HepG2 (cell line): ENCODE measurements around the gene DAD1. TPM values are rescaled to one million over a fixed set of nuclear protein-coding genes. Genes with fewer than 3 reads are reported as not detected.

Experiments used
- ATAC-seq: fragments of 200-7000 bp; cut with Tn5 transposase; 3 replicates; pipeline ENCODE4 v1.9.1; 2020; ENCODE audit warnings: mild to moderate bottlenecking, moderate library complexity
- BruUV-seq: library from RNA; stranded (reverse); fragments of 400-500 nt; replicated peaks from 2 replicates; lab custom pipeline; 2021; lab: Mats Ljungman, UMichigan
- CTCF ChIA-PET: fragments of 300-600 bp; formaldehyde crosslinking; extraction: SDS; loops from one replicate; lab custom pipeline; 2021; ENCODE audit warnings: low total read pairs, inconsistent platforms, low intra/inter-chr PET ratio; lab: Yijun Ruan, JAX
- POLR2A ChIA-PET: fragments of 350-600 bp; sonication (Branson Sonifier 250); formaldehyde crosslinking; loops from one replicate; lab custom pipeline; 2020; ENCODE audit warnings: antibody characterized with exemption, inconsistent platforms; lab: Yijun Ruan, JAX
- DNase-seq: peaks from one replicate; pipeline ENCODE4 v3.0.0-alpha.2; 2015; ENCODE audit warnings: low spot score
- FAIRE-seq: peaks from 3 replicates; lab custom pipeline; 2011; peaks lifted over from hg19 to GRCh38; lab: Jason Lieb, UNC
- H2AFZ ChIP-seq: one replicate; pipeline ENCODE4 v1.6.1; 2011; ENCODE audit warnings: low read length, inconsistent platforms
- H3K27ac ChIP-seq: fragments of 300-600 bp; 3 replicates; pipeline ENCODE4 v1.8.0; 2011; ENCODE audit warnings: mixed run types, mild to moderate bottlenecking, mixed read lengths, low read length, inconsistent platforms; ENCODE audit not compliant: insufficient read depth; ENCODE audit errors: extremely low read length
- H3K27me3 ChIP-seq, 2 experiments: fragments of 200-600 bp in 1 of 2; 2 replicates in 1 of 2; 3 replicates in 1 of 2; pipeline versions ENCODE4 v1.6.0 to v1.8.0; 2011; ENCODE audit warnings: low read length in 2 of 2, mild to moderate bottlenecking in 2 of 2, moderate library complexity in 2 of 2, inconsistent platforms in 1 of 2; ENCODE audit not compliant: insufficient read depth in 2 of 2, control insufficient read depth in 1 of 2
- H3K36me3 ChIP-seq, 2 experiments: fragments of 200-600 bp in 1 of 2; replicated peaks in 1 of 2; 2 replicates in 1 of 2; 3 replicates in 1 of 2; pipeline versions ENCODE4 v1.5.1 to v1.8.0; 2011; ENCODE audit warnings: low read length in 2 of 2, inconsistent platforms in 1 of 2; ENCODE audit not compliant: insufficient read depth in 2 of 2, control insufficient read depth in 1 of 2
- H3K4me1 ChIP-seq: 2 replicates; pipeline ENCODE4 v1.5.1; 2012; ENCODE audit warnings: low read length, inconsistent platforms; ENCODE audit not compliant: insufficient read depth
- H3K4me2 ChIP-seq: 2 replicates; pipeline ENCODE4 v1.6.0; 2011; ENCODE audit warnings: low read depth, low read length, inconsistent platforms
- H3K4me3 ChIP-seq, 3 experiments: fragments of 200-600 bp in 1 of 3; sonication (generic), shearing (Covaris generic) in 1 of 3; replicated peaks in 1 of 3; 2 replicates each; pipeline ENCODE4 v1.5.1; 2011 to 2016; ENCODE audit warnings: low read length in 3 of 3, inconsistent platforms in 2 of 3, low read depth in 2 of 3, mild to moderate bottlenecking in 2 of 3, control low read depth in 1 of 3, mixed read lengths in 1 of 3; ENCODE audit not compliant: insufficient read depth in 1 of 3
- H3K79me2 ChIP-seq: one replicate; pipeline ENCODE4 v1.6.1; 2011; ENCODE audit warnings: low read length, inconsistent platforms; ENCODE audit not compliant: insufficient read depth
- H3K9ac ChIP-seq: 2 replicates; pipeline ENCODE4 v1.6.0; 2011; ENCODE audit warnings: mild to moderate bottlenecking, low read depth, low read length, inconsistent platforms; ENCODE audit not compliant: insufficient read depth
- H3K9me3 ChIP-seq: 2 replicates; pipeline ENCODE4 v1.5.1; 2012; ENCODE audit warnings: mild to moderate bottlenecking, low read length
- H4K20me1 ChIP-seq: 2 replicates; pipeline ENCODE4 v1.6.0; 2011; ENCODE audit warnings: inconsistent platforms, mild to moderate bottlenecking, low read length, moderate library complexity; ENCODE audit not compliant: insufficient read depth
- ELF3 ChIP-seq: IDR thresholded peaks from 2 replicates; pipeline ENCODE4 v1.6.1; 2016; ENCODE audit warnings: missing genetic modification reagents, missing compliant biosample characterization
- EP300 ChIP-seq, 3 experiments: sonication (generic) in 1 of 3; formaldehyde crosslinking in 1 of 3; IDR thresholded peaks; 2 replicates each; pipeline versions ENCODE4 v1.5.1 to v1.6.1; 2011 to 2020; ENCODE audit warnings: low read depth in 2 of 3, low read length in 2 of 3, borderline replicate concordance in 1 of 3, improper control_type of control experiment in 1 of 3, mild to moderate bottlenecking in 1 of 3, missing genetic modification reagents in 1 of 3, moderate library complexity in 1 of 3
- FLYWCH1 ChIP-seq: sonication (generic); formaldehyde crosslinking; IDR thresholded peaks from 2 replicates; pipeline ENCODE4 v1.8.1; 2023; ENCODE audit warnings: mild to moderate bottlenecking, missing genetic modification reagents
- FOSL2 ChIP-seq: sonication (generic); formaldehyde crosslinking; IDR thresholded peaks from 2 replicates; pipeline ENCODE4 v1.4.0; 2020; ENCODE audit warnings: missing genetic modification reagents
- FOXA1 ChIP-seq, 2 experiments: fragments of 450-650 bp in 1 of 2; sonication (generic) in 1 of 2; formaldehyde crosslinking in 1 of 2; IDR thresholded peaks; 2 replicates each; pipeline versions ENCODE4 v1.4.0 to v1.6.1; 2016 to 2020; ENCODE audit warnings: missing genetic modification reagents in 1 of 2
- PAF1 ChIP-seq: IDR thresholded peaks from 2 replicates; pipeline ENCODE4 v1.6.1; 2016; ENCODE audit warnings: missing genetic modification reagents, missing compliant biosample characterization
- POLR2G ChIP-seq: fragments of 200-400 bp; formaldehyde crosslinking; IDR thresholded peaks from 2 replicates; pipeline ENCODE4 v1.6.1; 2018; ENCODE audit warnings: mild to moderate bottlenecking, low read depth, low read length, moderate library complexity
- RBFOX2 ChIP-seq: fragments of 200-400 bp; formaldehyde crosslinking; IDR thresholded peaks from 2 replicates; pipeline ENCODE4 v1.6.1; 2017; ENCODE audit warnings: low read depth, mild to moderate bottlenecking, low read length
- SMARCC2 ChIP-seq: fragments of 450-650 bp; IDR thresholded peaks from 2 replicates; pipeline ENCODE4 v1.6.1; 2017; ENCODE audit warnings: antibody characterized with exemption, mild to moderate bottlenecking
- SOX13 ChIP-seq, 3 experiments: fragments of 450-650 bp in 1 of 3; sonication (generic) in 1 of 3; formaldehyde crosslinking in 1 of 3; IDR thresholded peaks in 2 of 3; conservative IDR thresholded peaks in 1 of 3; 2 replicates each; pipeline versions ENCODE4 v1.5.0 to v1.6.1; 2016 to 2020; ENCODE audit warnings: antibody characterized with exemption in 1 of 3, mild to moderate bottlenecking in 1 of 3, missing compliant biosample characterization in 1 of 3, missing genetic modification reagents in 1 of 3, moderate library complexity in 1 of 3
- SOX6 ChIP-seq, 2 experiments: fragments of 450-650 bp in 1 of 2; sonication (generic) in 1 of 2; formaldehyde crosslinking in 1 of 2; IDR thresholded peaks; 2 replicates each; pipeline versions ENCODE4 v1.4.0 to v1.6.1; 2017 to 2020; ENCODE audit warnings: antibody characterized with exemption in 1 of 2, mild to moderate bottlenecking in 1 of 2, missing genetic modification reagents in 1 of 2
- TEAD3 ChIP-seq: optimal IDR thresholded peaks from 2 replicates; pipeline ENCODE3; 2016; ENCODE audit warnings: borderline replicate concordance
- ZNF282 ChIP-seq: fragments of 450-650 bp; IDR thresholded peaks from 2 replicates; pipeline ENCODE4 v1.6.1; 2018; ENCODE audit not compliant: partially characterized antibody
- ZSCAN29 ChIP-seq: sonication (generic); formaldehyde crosslinking; conservative IDR thresholded peaks from 2 replicates; pipeline ENCODE4 v1.4.0; 2020; ENCODE audit warnings: mild to moderate bottlenecking, missing genetic modification reagents
- in situ Hi-C: cut with HindIII; loops from 2 replicates; pipeline ENCODE4 v1.10.0; 2017; ENCODE audit warnings: low pct_unique_long_range_greater_than_20kb; ENCODE audit not compliant: extremely low pct_ligation_motif_present
- intact Hi-C: fragments of 100-400 bp; cut with micrococcal nuclease; formaldehyde crosslinking; loops from one replicate; pipeline ENCODE4 v1.10.0; 2022; ENCODE audit not compliant: unreplicated experiment
- polyA plus RNA-seq, 8 experiments: library from polyadenylated mRNA; depleted of rRNA in 3 of 8; stranded (reverse) in 7 of 8; unstranded in 1 of 8; fragments of >200 nt; fragmentation: Illumina TruSeq in 4 of 8; extraction: Trizol in 4 of 8; gene quantifications; 2 replicates each; pipeline versions ENCODE4 v1.2.1 to v1.2.3, GENCODE V29; 2011 to 2016; ENCODE audit warnings: low read depth in 4 of 8, missing spikeins in 1 of 8, mixed read lengths in 1 of 8; ENCODE audit not compliant: insufficient read depth in 1 of 8
- total RNA-seq, 5 experiments: library from RNA; depleted of rRNA; stranded (reverse); fragments of >200 nt; fragmentation: Illumina TruSeq; extraction: Trizol; gene quantifications; 2 replicates each; pipeline ENCODE4 v1.2.3, GENCODE V29; 2016; ENCODE audit warnings: low read depth in 1 of 5
- TF ChIP-seq, protein P1 (sequence below): sonication (generic); formaldehyde crosslinking; IDR thresholded peaks from 2 replicates; pipeline ENCODE4 v1.4.0; 2020; ENCODE audit warnings: missing genetic modification reagents
- TF ChIP-seq, protein P2 (sequence below): sonication (generic); formaldehyde crosslinking; IDR thresholded peaks from 2 replicates; pipeline ENCODE4 v1.4.0; 2020; ENCODE audit warnings: missing genetic modification reagents, borderline replicate concordance

DAD1 gene
- total and polyA plus RNA-seq, 2 of the 13 experiments (the other 11 are each of a cell fraction or from before 2014, with no cell fraction given): 558 to 626 TPM

GRCh38 chr14:22606380-22606779 lies 17.4 kb upstream of the DAD1 start (continued):
- TF ChIP-seq, protein P1, sequence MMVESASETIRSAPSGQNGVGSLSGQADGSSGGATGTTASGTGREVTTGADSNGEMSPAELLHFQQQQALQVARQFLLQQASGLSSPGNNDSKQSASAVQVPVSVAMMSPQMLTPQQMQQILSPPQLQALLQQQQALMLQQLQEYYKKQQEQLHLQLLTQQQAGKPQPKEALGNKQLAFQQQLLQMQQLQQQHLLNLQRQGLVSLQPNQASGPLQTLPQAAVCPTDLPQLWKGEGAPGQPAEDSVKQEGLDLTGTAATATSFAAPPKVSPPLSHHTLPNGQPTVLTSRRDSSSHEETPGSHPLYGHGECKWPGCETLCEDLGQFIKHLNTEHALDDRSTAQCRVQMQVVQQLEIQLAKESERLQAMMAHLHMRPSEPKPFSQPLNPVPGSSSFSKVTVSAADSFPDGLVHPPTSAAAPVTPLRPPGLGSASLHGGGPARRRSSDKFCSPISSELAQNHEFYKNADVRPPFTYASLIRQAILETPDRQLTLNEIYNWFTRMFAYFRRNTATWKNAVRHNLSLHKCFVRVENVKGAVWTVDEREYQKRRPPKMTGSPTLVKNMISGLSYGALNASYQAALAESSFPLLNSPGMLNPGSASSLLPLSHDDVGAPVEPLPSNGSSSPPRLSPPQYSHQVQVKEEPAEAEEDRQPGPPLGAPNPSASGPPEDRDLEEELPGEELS (CRISPR knock-in tag): 0 out of 2 replicates have a peak, but pooled peaks have one; percentile 14
- TF ChIP-seq ELF3 (0 out of 2 replicates have a peak, but pooled peaks have one; percentile 23), FLYWCH1 (CRISPR knock-in tag) (no peak), RBFOX2 (0 out of 2 replicates have a peak, but pooled peaks have one; percentile 9), SOX13 (IDR thresholded peaks at IDR 0.05) (no peak), SOX13 (CRISPR knock-in tag; conservative IDR thresholded peaks at IDR 0.05 in 1 of 2, IDR thresholded peaks at IDR 0.05 in 1 of 2) (peak in 1 of 2 experiments; percentile 57; a peak in 1 of 4 replicates), TEAD3 (CRISPR knock-in tag) (peak; percentile 35), FOSL2 (CRISPR knock-in tag) (peak; percentile 83), SOX6 (IDR thresholded peaks at IDR 0.05) (no peak), SOX6 (CRISPR knock-in tag; IDR thresholded peaks at IDR 0.05) (peak; percentile 59), FOXA1 (IDR thresholded peaks at IDR 0.05) (no peak), FOXA1 (CRISPR knock-in tag; IDR thresholded peaks at IDR 0.05) (peak; percentile 56)

DNA sequence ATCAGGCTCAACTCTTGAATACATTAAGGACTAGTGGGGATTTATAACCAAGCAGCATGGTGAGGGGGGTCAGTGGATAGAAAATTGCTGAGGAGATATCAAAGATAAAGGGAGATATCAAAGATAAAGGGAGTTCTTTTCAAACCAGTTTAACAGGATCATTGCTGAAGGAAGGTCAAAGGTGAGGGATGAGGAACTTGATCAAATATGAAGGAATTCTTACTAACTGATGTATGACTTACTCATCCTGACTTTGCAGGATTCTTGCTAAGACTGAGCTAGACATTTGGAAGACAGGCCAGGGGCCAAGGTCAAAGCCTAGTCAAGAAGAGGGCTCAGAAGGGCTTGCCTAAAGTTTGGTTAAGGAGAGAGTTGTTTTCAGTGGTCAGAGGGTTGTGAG lies 13.8 kb upstream of the DAD1 start:
- H2AFZ ChIP-seq: no peak overlapping the region
- ChIA-PET CTCF (no interaction called here), POLR2A (interaction anchor here (1.6 kb wide), 1 partner anchor 13 kb away, joined by 10 read pairs; the partner anchor contains the start of gene DAD1)
- 0 out of 2 replicates have a peak, but pooled peaks cover 4% of the 10 kb centered on the region for H4K20me1 ChIP-seq
- no peaks in the 10 kb centered on the region; a peak in 1 of 5 replicates for H3K27me3 ChIP-seq
- BruUV-seq: no TSS peak
- in situ Hi-C loops (no loop called here), intact Hi-C loops (no loop called here)
- H3K4me1 ChIP-seq: peaks cover 29% of the 10 kb centered on the region
- DNase-seq (no peak), FAIRE-seq (no peak), ATAC-seq (no peak)
- H3K9ac ChIP-seq: no peak overlapping the region
- no peak overlapping the region for H3K27ac ChIP-seq
- H3K36me3 ChIP-seq: peaks cover 21 to 57% of the 10 kb centered on the region in 2 experiments
- H3K9me3 ChIP-seq: no peaks in the 10 kb centered on the region
- no peak overlapping the region for H3K4me3 ChIP-seq
- H3K79me2 ChIP-seq: peaks cover 11% of the 10 kb centered on the region
- no peak overlapping the region for H3K4me2 ChIP-seq
- TF ChIP-seq EP300 (IDR thresholded peaks at IDR 0.05; ENCODE audit: low read depth in 2 of 2, low read length in 2 of 2) (no peak), EP300 (CRISPR knock-in tag; IDR thresholded peaks at IDR 0.05; ENCODE audit: borderline replicate concordance) (0 out of 2 replicates have a peak, but pooled peaks have one; percentile 20), ZNF282 (peak; percentile 74), PAF1 (no peak), SMARCC2 (no peak), ZSCAN29 (no peak), POLR2G (0 out of 2 replicates have a peak, but pooled peaks have one; percentile 2)
- TF ChIP-seq, protein P2, sequence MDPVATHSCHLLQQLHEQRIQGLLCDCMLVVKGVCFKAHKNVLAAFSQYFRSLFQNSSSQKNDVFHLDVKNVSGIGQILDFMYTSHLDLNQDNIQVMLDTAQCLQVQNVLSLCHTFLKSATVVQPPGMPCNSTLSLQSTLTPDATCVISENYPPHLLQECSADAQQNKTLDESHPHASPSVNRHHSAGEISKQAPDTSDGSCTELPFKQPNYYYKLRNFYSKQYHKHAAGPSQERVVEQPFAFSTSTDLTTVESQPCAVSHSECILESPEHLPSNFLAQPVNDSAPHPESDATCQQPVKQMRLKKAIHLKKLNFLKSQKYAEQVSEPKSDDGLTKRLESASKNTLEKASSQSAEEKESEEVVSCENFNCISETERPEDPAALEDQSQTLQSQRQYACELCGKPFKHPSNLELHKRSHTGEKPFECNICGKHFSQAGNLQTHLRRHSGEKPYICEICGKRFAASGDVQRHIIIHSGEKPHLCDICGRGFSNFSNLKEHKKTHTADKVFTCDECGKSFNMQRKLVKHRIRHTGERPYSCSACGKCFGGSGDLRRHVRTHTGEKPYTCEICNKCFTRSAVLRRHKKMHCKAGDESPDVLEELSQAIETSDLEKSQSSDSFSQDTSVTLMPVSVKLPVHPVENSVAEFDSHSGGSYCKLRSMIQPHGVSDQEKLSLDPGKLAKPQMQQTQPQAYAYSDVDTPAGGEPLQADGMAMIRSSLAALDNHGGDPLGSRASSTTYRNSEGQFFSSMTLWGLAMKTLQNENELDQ (CRISPR knock-in tag): no peak
